CD8-positive, alpha-beta memory T cell (primary cell): ENCODE results near the gene LRRC27. TPM values are rescaled to one million over a fixed set of nuclear protein-coding genes. Genes with fewer than 3 reads are reported as not detected.
A peak's percentile ranks its signal among the peaks of the same experiment; 100 is the strongest.

ENCODE experiments used
- CTCF ChIA-PET: fragments of 350-600 bp; sonication (Branson Sonifier 250); formaldehyde crosslinking; loops from one replicate; lab custom pipeline; 2021; ENCODE audit warnings: antibody characterized with exemption; lab: Charles Lee
- POLR2A ChIA-PET: fragments of 350-600 bp; sonication (Branson Sonifier 250); formaldehyde crosslinking; loops from one replicate; lab custom pipeline; 2021; ENCODE audit warnings: antibody characterized with exemption; lab: Charles Lee
- DNase-seq, 5 donors: peaks; one replicate each; pipeline versions ENCODE4 v3.0.0 to v3.0.0-alpha.2; 2020 to 2022; ENCODE audit warnings: mixed read lengths in 1 of 5
- H3K27ac ChIP-seq: one replicate; pipeline ENCODE4 v1.7.0; 2013; ENCODE audit warnings: low read depth, mild to moderate bottlenecking, low read length, moderate library complexity
- H3K27me3 ChIP-seq: 2 replicates; pipeline ENCODE4 v1.7.0; 2013; ENCODE audit warnings: low read length, mild to moderate bottlenecking; ENCODE audit not compliant: insufficient read depth, poor library complexity, severe bottlenecking
- H3K36me3 ChIP-seq: 2 replicates; pipeline ENCODE4 v1.7.0; 2013; ENCODE audit warnings: mild to moderate bottlenecking, low read length, moderate library complexity; ENCODE audit not compliant: insufficient read depth
- H3K4me1 ChIP-seq: 2 replicates; pipeline ENCODE4 v1.7.0; 2013; ENCODE audit warnings: mild to moderate bottlenecking, low read length, moderate library complexity; ENCODE audit not compliant: insufficient read depth
- H3K4me3 ChIP-seq: 2 replicates; pipeline ENCODE4 v1.7.0; 2013; ENCODE audit warnings: mild to moderate bottlenecking, low read length
- H3K9me3 ChIP-seq: 2 replicates; pipeline ENCODE4 v1.7.0; 2013; ENCODE audit warnings: mild to moderate bottlenecking, low read length
- H3K27ac Mint-ChIP-seq, 8 donors: one replicate each; pipeline ENCODE4 v1.8.0; 2020 to 2021; ENCODE audit warnings: mixed read lengths in 8 of 8, mild to moderate bottlenecking in 6 of 8, inconsistent platforms in 3 of 8, moderate library complexity in 3 of 8
- H3K27me3 Mint-ChIP-seq, 2 donors: one replicate each; pipeline ENCODE4 v1.8.0; 2020 to 2021; ENCODE audit warnings: mixed read lengths in 2 of 2, mild to moderate bottlenecking in 1 of 2, moderate library complexity in 1 of 2
- H3K36me3 Mint-ChIP-seq, 3 donors: one replicate each; pipeline ENCODE4 v1.8.0; 2020 to 2021; ENCODE audit warnings: mixed read lengths in 3 of 3, inconsistent platforms in 1 of 3, mild to moderate bottlenecking in 1 of 3
- H3K4me1 Mint-ChIP-seq, 3 donors: one replicate each; pipeline ENCODE4 v1.8.0; 2020 to 2021; ENCODE audit warnings: mixed read lengths in 3 of 3, inconsistent platforms in 1 of 3, mild to moderate bottlenecking in 1 of 3
- H3K4me3 Mint-ChIP-seq, 7 donors: one replicate each; pipeline ENCODE4 v1.8.0; 2020 to 2021; ENCODE audit warnings: mixed read lengths in 7 of 7, mild to moderate bottlenecking in 6 of 7, moderate library complexity in 4 of 7, inconsistent platforms in 2 of 7
- H3K9me3 Mint-ChIP-seq, 5 donors: one replicate each; pipeline ENCODE4 v1.8.0; 2020 to 2022; ENCODE audit warnings: mixed read lengths in 5 of 5, mild to moderate bottlenecking in 3 of 5, moderate library complexity in 2 of 5, inconsistent platforms in 1 of 5
- polyA plus RNA-seq: library from polyadenylated mRNA; unstranded; fragments of 300-500 nt; fragmentation: Illumina TruSeq; gene quantifications from one replicate; pipeline ENCODE4 v1.2.3, GENCODE V29; 2021
- total RNA-seq, 2 experiments: library from RNA; stranded (reverse); gene quantifications; one replicate each; pipeline ENCODE4 v1.2.3, GENCODE V29; 2021

Gene LRRC27
- total and polyA plus RNA-seq, 3 experiments from 2014 or later, result 1.8 to 5.7 (median 3.1) TPM

DNA sequence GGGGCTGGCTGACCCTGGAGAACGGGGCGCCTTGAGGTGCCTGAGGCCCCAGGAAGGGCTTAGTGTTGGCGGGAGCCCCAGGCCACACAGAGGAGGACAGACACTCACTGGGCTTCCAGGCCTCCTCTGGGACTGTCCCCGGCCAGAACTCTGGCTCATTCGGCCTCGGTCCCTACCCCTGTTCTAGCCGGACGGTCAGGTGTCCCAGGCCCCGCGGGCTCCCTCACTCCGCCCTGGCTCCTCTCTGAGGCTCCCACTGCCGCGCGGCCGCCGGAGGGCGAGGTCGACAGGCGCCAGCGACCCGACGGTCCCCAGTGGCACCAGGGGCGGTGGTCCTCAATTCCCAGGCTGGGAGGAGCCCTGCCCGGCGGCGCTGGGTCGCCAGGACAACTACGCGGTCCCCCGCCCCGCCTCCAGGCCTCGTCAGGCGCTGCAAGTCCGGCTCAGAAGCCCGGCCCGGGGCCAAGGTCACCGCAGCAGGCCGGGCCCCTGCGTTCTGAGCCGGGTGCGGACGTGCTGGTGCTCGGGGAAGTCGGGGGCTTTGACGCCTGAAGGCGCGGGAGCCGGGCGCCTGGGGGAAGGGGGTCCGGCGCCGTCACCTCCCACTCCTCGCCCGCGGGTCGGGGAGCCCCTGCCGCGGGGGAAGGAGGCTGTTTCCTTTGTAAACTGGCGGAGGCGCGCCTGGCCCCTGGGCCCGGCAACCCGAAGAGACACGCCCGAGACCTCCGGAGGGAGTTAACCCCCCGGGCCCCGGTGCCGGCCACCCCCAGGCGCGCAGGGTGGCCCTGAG is 63.9 kb downstream of the LRRC27 start:
- H3K4me1 Mint-ChIP-seq, result peaks cover 6 to 47% (median 17%) of the 10 kb centered on the region in 3 donors
- no peaks in the 10 kb centered on the region for H3K36me3 ChIP-seq
- no peak for DNase-seq
- CTCF ChIA-PET, result no interaction called here
- H3K4me3 ChIP-seq, result no peak overlapping the region
- H3K27me3 ChIP-seq, result no peaks in the 10 kb centered on the region
- H3K9me3 Mint-ChIP-seq, result no peaks in the 10 kb centered on the region
- no peaks in the 10 kb centered on the region for H3K9me3 ChIP-seq
- H3K27me3 Mint-ChIP-seq, result no peaks in the 10 kb centered on the region
- peak overlapping the region in 2 of 7 donors; percentile 23 to 37 for H3K4me3 Mint-ChIP-seq
- POLR2A ChIA-PET, result no interaction called here
- H3K36me3 Mint-ChIP-seq, result peaks cover 0 to 2% (median 0%) of the 10 kb centered on the region in 3 donors
- peaks cover 17% of the 10 kb centered on the region for H3K4me1 ChIP-seq
- peak overlapping the region; percentile 43 for H3K27ac ChIP-seq
- H3K27ac Mint-ChIP-seq, result peak overlapping the region in 2 of 8 donors; percentile 67 to 98

DNA sequence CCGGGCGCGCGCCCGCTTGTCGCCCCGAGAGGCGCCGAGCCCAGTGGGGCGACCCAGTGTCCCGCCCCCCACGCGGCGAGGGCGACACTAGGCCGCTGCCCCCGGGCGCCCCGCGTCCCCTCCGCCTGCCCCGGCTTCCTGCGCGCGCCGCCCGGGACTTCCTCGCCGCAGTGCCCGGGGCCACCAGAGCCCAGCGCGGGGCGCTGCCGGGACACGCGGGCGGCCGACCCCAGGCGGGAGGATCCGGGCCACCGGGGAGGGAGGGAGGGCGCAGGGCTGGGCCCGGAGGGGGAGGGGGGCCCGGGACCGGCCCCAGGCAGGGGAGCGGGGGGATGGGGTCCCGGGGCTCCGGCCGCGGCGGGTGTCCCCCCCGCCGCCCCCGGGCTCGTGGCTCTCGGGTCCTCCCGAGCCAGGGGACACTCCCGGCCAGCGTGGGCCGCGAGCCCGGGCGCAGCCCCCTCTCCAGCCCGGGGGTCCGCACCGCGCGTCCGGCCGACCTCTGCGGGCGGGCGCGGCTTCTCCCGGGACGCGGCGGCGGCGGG is 64.6 kb downstream of the LRRC27 start:
- peak; percentile 58 to 80 (median 76) for DNase-seq
- Histone ChIP-seq H3K4me3 (no peak overlapping the region), H3K36me3 (no peaks in the 10 kb centered on the region), H3K9me3 (no peaks in the 10 kb centered on the region), H3K27me3 (no peaks in the 10 kb centered on the region), H3K27ac (peak overlapping the region; percentile 43), H3K4me1 (peaks cover 17% of the 10 kb centered on the region)
- Mint-ChIP-seq H3K9me3 (no peaks in the 10 kb centered on the region), H3K27me3 (no peaks in the 10 kb centered on the region), H3K36me3 (peaks cover 0 to 2% (median 0%) of the 10 kb centered on the region in 3 donors), H3K4me3 (no peak overlapping the region), H3K4me1 (peaks cover 6 to 47% (median 17%) of the 10 kb centered on the region in 3 donors), H3K27ac (no peak overlapping the region)
- CTCF ChIA-PET, result interaction anchor here (1.0 to 4.0 kb wide), 2 partner anchors 9 to 50 kb away, joined by 4 to 17 read pairs; no protein-coding TSS in a partner anchor
- POLR2A ChIA-PET, result interaction anchor here (2.3 kb wide), 1 partner anchor 50 kb away, joined by 15 read pairs; no protein-coding TSS in a partner anchor

DNA sequence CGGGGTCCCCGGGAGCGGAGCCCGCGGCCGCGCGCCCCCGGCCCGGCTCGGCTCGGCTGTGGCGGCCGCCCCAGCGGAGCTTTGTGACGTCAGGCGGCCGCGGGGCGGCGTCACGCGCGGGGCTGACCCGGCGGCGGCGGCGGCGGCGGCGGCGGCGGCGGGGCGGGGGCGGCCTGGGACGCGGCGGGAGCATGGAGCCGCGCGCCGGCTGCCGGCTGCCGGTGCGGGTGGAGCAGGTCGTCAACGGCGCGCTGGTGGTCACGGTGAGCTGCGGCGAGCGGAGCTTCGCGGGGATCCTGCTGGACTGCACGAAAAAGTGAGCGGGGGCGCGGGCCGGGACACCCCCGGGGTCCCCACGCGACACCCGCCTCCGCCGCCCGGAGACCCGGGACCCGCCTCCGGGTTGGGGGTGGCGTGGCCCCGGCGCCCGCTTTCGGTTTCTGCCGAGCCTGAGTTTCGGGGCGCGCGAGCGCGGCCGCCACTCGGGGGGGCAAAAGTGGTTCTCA is 65.1 kb downstream of the LRRC27 start, which contains the start of gene PWWP2B:
PWWP2B (plus strand) TSS at position 165 of the 506 bp plus-strand sequence; CDS start at position 192, 27 bp downstream.
- Mint-ChIP-seq H3K4me1 (peaks cover 6 to 47% (median 17%) of the 10 kb centered on the region in 3 donors), H3K9me3 (no peaks in the 10 kb centered on the region), H3K36me3 (peaks cover 0 to 2% (median 0%) of the 10 kb centered on the region in 3 donors), H3K27me3 (no peaks in the 10 kb centered on the region), H3K27ac (peak within 1 kb of the TSS; percentile 73 to 94 (median 90)), H3K4me3 (peak within 1 kb of the TSS; percentile 80 to 90 (median 88))
- Histone ChIP-seq H3K4me3 (peak within 1 kb of the TSS; percentile 68), H3K27me3 (no peaks in the 10 kb centered on the region), H3K36me3 (no peaks in the 10 kb centered on the region), H3K27ac (peak within 1 kb of the TSS; percentile 43), H3K9me3 (no peaks in the 10 kb centered on the region), H3K4me1 (peaks cover 17% of the 10 kb centered on the region)
- CTCF ChIA-PET, result interaction anchor here (1.0 to 4.0 kb wide), 3 partner anchors 9 to 49 kb away, joined by 4 to 17 read pairs (median 4); no protein-coding TSS in a partner anchor
- POLR2A ChIA-PET, result interaction anchor here (2.3 kb wide), 1 partner anchor 50 kb away, joined by 15 read pairs; no protein-coding TSS in a partner anchor
- peak; percentile 49 to 76 (median 65) for DNase-seq

DNA sequence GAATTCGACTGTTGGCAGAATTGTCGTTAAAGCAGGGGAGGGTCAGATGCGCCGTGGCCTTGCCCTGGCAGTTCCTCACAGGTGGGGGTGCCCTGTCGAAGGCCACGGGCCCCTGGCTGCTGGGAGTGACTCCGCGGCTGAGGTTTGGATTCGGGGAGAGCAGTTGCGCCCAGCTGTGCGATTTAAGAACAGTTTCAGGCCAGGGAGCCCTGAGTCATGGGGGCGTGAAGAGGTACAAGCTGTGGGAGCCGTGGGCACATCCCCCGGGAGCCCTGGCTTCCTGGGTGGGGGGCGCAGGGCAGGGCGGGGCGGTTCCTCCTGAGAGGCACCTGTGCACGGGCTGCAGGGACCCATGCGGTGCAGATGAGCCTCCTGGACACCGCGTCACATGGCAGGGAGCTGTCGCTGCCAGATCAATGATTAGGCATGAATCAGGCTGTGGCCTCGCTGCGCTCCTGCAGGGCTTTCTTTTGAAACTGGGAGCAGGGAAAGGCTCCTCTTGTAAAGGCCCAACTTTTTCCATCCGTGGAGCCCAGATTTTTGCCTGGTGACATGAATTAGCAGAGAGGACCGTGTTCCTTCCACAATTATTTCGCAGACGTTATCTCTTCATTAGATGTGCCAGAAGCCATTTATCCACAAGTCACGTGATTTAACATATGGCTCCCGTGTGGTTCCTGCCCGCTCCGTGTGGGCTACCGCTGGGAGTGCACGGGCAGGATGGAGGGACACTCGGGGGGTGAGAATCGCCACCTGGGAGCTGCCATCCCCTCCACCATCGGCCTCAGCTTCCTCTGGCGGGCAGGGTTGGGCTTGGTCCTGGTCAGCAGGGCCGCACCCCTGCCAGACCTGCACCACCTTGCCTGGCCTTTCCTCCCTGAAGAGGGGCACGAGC is 65.9 kb downstream of the LRRC27 start:
- Mint-ChIP-seq H3K27me3 (no peaks in the 10 kb centered on the region), H3K36me3 (peaks cover 0 to 2% (median 0%) of the 10 kb centered on the region in 3 donors), H3K9me3 (no peaks in the 10 kb centered on the region), H3K4me3 (peak overlapping the region; percentile 80 to 90 (median 88)), H3K4me1 (peaks cover 0 to 41% (median 14%) of the 10 kb centered on the region in 3 donors), H3K27ac (peak overlapping the region; percentile 73 to 94 (median 90))
- H3K36me3 ChIP-seq, result no peaks in the 10 kb centered on the region
- POLR2A ChIA-PET, result interaction anchor here (2.3 kb wide), 1 partner anchor 49 kb away, joined by 15 read pairs; no protein-coding TSS in a partner anchor
- H3K27me3 ChIP-seq, result no peaks in the 10 kb centered on the region
- H3K9me3 ChIP-seq, result no peaks in the 10 kb centered on the region
- H3K27ac ChIP-seq, result peak overlapping the region; percentile 24
- peaks cover 17% of the 10 kb centered on the region for H3K4me1 ChIP-seq
- CTCF ChIA-PET, result interaction anchor here (1.0 to 4.0 kb wide), 3 partner anchors 8 to 48 kb away, joined by 4 to 17 read pairs (median 4); no protein-coding TSS in a partner anchor
- peak overlapping the region; percentile 68 for H3K4me3 ChIP-seq
- DNase-seq, result peak in 3 of 5 donors; percentile 14 to 60 (median 37)

DNA sequence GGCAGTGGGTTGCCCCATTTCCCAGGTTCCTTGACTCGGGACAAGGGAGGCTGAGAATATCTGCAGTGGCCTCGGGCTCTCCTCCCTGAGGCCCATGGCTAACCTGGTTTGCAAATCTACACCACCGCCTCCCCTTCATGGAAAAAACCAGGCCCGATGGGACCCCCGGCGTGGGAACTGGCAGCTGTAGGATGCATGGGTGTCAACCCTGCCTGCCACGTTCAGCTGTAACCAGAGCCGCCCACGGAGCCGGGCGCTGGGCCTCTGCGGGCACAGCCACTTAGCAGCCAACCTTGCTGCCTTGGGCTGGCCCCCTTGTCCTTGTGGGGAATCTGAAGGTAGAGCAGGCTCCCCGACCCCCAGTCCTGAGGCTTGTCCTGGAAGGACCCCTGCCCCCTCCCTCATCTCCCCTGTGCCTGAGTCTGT is 66.6 kb downstream of the LRRC27 start:
- Mint-ChIP-seq H3K27me3 (no peaks in the 10 kb centered on the region), H3K36me3 (peaks cover 0 to 5% (median 0%) of the 10 kb centered on the region in 3 donors), H3K4me3 (peak overlapping the region; percentile 80 to 90 (median 88)), H3K9me3 (no peaks in the 10 kb centered on the region), H3K27ac (peak overlapping the region in 4 of 8 donors; percentile 24 to 47 (median 34)), H3K4me1 (peaks cover 0 to 41% (median 11%) of the 10 kb centered on the region in 3 donors)
- Histone ChIP-seq H3K9me3 (no peaks in the 10 kb centered on the region), H3K36me3 (no peaks in the 10 kb centered on the region), H3K4me1 (peaks cover 17% of the 10 kb centered on the region), H3K27me3 (no peaks in the 10 kb centered on the region), H3K4me3 (no peak overlapping the region), H3K27ac (no peak overlapping the region)
- CTCF ChIA-PET, result interaction anchor here (4.0 kb wide), 1 partner anchor 48 kb away, joined by 17 read pairs; no protein-coding TSS in a partner anchor
- POLR2A ChIA-PET, result interaction anchor here (2.3 kb wide), 1 partner anchor 48 kb away, joined by 15 read pairs; no protein-coding TSS in a partner anchor
- DNase-seq, result no peak

DNA sequence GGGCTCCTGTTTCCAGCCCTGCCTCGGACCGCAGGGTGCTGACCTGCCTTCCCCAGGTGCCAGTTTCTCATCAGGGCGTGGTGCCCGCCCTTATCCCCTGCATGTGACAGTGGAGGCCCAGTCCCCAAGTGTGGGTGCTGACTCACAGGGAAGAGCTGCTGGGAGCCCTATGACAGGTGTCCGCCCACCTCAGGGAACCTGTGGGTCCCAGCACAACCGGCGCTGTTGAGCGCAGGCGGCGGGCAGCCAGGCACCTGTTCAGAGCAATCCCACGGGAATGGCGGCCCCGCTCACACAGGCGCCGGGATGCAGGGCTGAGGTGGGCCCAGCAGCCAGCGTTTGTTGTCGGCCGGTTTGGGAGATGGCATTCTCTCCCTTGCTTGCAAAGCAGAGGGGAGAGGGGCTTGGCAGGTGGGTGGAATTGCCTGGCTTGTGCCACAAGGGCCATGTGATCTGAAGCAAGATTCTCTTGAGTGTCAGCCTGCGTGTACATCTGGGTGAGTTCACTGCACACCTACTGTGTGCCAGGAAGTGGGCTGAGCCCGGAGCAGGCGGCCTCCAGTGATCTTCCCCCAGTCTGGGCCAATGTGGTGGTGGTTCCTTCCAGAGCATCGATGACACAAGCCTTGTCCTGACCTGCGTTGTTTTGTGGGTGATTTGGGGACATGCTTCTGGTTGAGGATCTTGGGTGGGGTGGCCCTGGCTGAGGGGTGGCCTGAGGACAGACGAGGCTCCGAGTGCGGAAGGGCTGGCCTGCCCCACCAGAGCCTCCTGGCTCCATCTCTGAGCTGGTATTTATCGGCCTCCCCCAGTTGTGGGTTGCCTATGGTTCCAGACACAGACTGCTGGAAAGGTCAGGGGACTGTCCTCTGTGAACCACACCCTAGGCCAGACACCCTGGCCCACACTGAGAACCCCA is 67.4 kb downstream of the LRRC27 start:
- no peak for DNase-seq
- H3K4me3 ChIP-seq, result no peak overlapping the region
- no peaks in the 10 kb centered on the region for H3K9me3 Mint-ChIP-seq
- H3K27me3 Mint-ChIP-seq, result no peaks in the 10 kb centered on the region
- no peaks in the 10 kb centered on the region for H3K36me3 ChIP-seq
- H3K27me3 ChIP-seq, result no peaks in the 10 kb centered on the region
- H3K27ac Mint-ChIP-seq, result peak overlapping the region in 6 of 8 donors; percentile 24 to 82 (median 44)
- CTCF ChIA-PET, result interaction anchor here (4.0 kb wide), 1 partner anchor 47 kb away, joined by 17 read pairs; no protein-coding TSS in a partner anchor
- POLR2A ChIA-PET, result interaction anchor here (0.6 kb wide), 1 partner anchor 48 kb away, joined by 3 read pairs; no protein-coding TSS in a partner anchor
- no peak overlapping the region for H3K27ac ChIP-seq
- peaks cover 0 to 41% (median 11%) of the 10 kb centered on the region in 3 donors for H3K4me1 Mint-ChIP-seq
- H3K9me3 ChIP-seq, result no peaks in the 10 kb centered on the region
- H3K36me3 Mint-ChIP-seq, result peaks cover 0 to 7% (median 0%) of the 10 kb centered on the region in 3 donors
- peak overlapping the region in 6 of 7 donors; percentile 45 to 87 (median 68) for H3K4me3 Mint-ChIP-seq
- peaks cover 17% of the 10 kb centered on the region for H3K4me1 ChIP-seq
